Measurements from ENCODE around the gene SCARB1.

SCARB1 gene

DNA sequence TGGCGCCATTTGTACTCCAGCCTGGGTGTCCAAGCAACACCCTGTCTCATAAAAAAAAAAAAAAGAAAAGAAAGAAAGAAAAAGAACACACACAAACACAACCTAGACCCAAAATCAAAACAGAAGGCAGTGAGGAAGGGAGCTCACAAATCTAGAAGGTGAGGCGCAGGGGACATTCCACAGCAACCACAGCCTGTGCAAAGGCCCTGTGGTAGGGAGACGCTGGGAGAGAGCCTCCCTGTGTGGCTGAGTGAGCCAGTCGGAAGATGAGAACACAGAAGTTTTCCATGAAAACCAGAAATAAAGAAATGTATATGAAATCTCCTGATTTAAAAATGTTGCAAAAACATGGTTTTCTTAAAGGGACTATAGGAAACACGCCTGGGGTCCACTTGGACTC, 44.6 kb downstream of the SCARB1 start:
- DNase-seq = no peak

DNA sequence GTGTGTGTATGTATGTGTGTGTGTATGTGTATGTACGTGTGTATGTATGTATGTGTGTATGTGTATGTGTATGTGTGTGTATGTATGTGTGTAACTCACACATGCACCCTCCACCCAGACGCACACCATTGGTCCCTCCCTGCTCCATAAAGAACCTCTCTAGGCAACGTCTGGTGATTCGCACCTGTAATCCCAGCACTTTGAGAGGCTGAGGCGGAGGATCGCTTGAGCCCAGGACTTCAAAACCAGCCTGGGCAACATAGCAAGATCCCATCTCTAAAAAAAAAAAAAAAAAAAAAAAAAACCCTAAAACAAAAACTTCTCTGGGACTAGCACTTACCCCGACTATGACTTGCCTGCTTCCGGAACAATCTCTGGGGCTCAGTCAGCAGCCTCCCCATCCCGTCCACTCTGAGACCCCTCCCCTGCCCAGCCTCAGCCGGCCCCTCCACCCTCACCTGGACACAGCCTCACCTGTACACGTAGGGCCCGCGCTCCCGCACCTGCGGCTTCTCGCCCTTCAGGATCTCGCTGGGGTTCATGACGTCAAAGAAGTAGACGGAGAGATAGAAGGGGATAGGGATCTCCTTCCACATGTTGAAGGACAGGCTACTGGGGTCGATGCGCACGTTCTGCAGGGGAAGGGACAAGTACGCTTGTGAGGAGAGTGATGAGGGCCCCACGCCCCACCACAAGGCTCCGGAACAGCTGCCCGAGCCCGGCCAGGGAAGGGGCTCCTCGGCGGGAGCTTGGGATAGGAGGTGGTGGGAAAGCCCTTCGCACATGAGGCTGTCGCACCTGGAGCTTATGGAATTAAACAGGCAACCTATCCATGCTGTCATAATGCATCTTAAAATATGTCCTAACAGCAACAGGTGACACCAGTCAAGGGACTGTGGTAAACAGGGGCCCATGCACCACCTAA, 46.3 kb downstream of the SCARB1 start:
- DNase-seq = no peak

DNA sequence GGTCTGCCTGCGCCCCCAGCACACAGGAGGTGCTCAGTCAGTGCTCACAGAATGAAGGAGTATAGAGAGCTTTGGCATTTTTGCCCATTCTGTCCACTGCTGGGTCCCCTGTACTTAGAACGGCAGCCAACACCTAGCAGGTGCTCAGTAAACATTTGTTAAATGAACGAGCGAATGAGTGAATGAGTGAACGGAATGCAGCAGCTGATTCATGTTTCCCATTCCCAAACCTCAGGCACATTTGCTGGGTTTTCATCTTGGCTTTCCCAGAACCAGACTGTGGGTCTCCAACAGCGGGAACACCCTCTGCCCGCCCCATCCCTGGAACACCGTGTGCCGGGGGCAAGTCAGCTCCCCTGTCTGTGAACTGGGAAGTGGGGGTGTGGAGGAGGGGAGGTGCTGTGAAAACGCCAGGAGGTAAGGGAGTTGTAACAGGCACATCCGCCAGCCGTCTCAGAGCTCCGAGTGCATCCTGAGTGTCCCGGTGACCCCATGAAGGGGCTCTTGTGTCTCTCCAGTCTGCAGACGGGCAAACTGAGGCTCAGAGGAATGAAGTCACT, 47.3 kb downstream of the SCARB1 start:
- DNase-seq = no peak

- DNase-seq = no peak
Observed at GRCh38 chr12:124814741-124815613, 48.7 kb downstream of the SCARB1 start.

DNA sequence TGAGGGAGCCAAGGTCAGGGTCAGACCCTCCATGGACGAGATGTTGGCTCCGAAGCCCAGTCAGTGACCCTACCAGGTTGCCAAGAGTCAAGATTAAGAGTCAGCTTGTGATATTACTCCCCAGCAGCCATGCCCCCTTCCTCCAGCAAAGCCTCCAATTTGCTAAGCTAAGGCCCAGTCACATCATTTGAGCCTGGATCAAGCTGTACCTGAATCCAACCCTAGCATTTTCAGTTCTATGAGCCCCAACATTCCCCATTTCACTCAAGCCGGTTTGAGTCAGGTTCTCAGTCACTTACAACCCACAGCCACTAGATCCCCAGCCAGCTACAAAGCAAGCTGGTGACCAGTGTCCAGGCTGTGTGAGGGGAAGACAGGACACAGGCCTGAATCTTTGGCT, 49.9 kb downstream of the SCARB1 start:
- no peak for DNase-seq

GRCh38 chr12:124812979-124813378, 50.7 kb downstream of the SCARB1 start:
- DNase-seq = no peak

- DNase-seq = no peak
Observed at GRCh38 chr12:124812356-124812755, 51.3 kb downstream of the SCARB1 start.

GRCh38 chr12:124811633-124812032, 52.0 kb downstream of the SCARB1 start:
- DNase-seq = no peak

- no peak for DNase-seq
Observed at GRCh38 chr12:124809878-124810277, 53.8 kb downstream of the SCARB1 start.

DNA sequence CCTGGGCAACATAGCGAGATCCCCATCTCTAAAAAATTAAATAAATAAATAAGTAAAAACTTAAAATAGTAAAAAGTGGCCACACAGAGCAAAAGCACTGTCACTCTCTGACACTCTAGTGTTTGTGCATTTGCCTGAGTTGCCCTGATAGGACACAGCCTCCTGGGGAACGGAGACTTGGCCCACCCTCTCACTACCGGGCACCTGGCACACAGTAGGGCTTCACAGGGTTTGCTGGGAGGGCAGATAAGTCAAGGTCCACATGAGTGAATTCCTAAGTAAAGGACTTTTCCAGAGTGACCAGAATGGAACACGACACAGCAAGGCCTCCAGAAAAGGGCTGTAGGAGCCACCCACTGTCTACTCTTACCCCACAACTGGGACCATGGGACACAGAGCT, 54.3 kb downstream of the SCARB1 start:
- no peak for DNase-seq

DNA sequence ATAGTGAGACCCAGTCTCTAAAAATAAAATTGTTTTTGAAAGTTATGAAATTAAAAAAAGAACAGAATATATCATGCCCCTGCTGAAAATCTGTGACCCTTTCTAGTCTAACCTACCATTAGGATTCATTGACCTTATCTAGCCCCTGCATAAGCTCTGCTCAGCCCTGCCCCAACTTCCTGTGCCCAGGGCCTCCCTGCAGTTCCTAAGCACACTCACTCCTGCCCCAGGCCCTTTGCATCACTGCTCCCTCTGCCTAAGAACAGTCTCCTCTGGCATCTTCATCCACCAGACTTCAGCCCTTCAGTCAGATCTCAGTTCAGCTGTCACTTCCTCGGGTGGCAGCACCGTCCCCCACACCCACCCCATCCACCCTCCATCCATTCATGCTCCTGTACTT, 55.4 kb downstream of the SCARB1 start:
- no peak for DNase-seq

GRCh38 chr12:124805876-124806668, 57.6 kb downstream of the SCARB1 start:
- DNase-seq = no peak

DNA sequence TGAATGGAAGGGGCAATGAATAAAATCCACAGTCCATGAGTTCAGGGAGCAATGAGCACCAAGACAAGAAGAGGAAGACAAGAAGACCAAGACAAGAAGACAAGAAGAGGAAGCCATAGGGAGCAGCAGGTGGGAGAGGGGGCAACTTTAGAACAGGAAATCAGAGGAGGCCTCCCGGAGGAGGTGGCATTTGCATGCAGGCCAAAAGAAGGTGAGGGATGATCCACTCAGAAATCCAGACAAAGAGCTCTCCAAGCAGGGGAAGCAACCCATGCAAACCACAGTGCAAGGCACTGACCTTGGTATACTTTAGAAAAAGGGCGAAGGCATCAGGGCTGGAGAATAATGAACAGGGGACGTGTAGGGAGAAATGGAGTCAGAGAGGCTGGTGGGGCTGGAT, 58.6 kb downstream of the SCARB1 start:
- no peak for DNase-seq

DNA sequence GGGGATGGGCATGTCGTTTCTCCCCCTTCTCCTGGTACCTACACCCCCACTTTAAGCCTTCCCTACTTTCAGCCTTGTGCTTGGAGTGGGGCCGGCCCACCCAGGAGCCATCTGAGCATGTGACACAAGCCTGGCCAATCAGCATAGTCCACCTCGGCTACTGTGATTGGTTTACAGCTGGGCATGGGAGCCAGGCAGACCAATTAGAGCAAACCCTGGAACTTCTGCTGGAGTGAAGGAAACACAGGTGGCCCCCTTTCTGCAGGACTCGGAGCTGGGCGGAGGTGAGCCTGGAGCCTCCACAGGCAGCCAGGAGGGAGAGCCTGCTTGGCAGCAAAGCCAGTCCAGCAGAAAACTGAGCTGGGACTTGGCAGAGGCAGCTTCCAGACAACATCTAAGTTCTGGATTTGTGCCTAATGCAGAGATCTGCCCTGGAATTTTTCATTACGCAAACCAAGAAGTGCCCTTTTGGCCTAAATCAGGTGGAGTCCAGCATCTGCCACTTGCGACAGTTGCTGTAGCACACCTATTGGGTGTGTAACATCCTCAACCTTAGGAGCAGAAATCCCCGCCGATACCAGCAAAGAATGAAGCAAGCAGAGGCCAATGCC, 59.5 kb downstream of the SCARB1 start:
- no peak for DNase-seq

GRCh38 chr12:124802361-124802760, 61.3 kb downstream of the SCARB1 start:
- DNase-seq = no peak

GRCh38 chr12:124800506-124800905, 63.2 kb downstream of the SCARB1 start:
- no peak for DNase-seq

- DNase-seq = no peak
Observed at GRCh38 chr12:124797321-124797720, 66.3 kb downstream of the SCARB1 start.

- DNase-seq = no peak
Observed at GRCh38 chr12:124796303-124796960, 67.2 kb downstream of the SCARB1 start.

DNA sequence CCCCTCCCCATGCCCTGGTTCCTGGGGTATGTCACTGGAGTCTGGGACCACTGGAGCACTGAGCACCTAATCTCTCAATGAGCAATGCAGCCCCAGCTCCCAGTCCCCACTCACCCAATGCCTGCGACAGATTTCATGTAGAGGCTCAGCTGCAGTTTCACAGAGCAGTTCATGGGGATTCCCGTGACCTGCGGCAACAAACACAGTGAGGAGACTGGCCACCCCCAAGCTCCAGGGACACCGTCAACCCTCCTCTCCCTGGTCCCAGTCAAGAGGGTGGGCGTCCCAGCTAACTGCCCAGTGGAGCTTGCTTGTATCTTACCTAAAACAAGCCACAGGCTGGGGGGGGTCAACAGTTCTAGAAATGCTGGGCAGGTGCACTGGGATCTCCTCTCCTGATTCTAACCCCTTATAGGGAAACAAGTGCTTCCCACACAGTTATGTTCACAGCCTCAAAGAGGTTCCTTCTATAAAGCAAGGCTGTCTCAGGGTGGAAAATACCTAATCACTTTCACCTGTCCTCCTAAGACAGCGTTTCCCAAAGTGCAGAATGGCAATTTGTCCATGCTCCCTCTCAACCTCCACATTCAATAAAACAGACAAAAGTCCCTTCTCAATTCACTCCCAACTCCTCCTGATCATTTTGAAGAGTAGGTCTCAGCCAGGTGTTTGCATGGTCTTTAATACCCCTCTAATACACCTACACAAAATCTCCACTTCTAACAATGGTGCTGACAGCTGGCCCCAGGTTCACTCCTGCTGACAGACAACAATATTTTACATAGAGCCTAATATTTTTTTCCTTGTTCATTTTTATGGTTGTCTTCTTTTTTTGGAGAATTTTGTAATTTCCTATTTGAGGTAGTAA, 68.3 kb downstream of the SCARB1 start:
- DNase-seq = no peak

GRCh38 chr12:124792961-124793441, 70.7 kb downstream of the SCARB1 start:
- no peak for DNase-seq

All from cerebellar nuclear complex (tissue), 1 donor.